OCI-M2 (cell line): ENCODE data around the gene ARSG.
"Not testable (repeated sequence)": the region's sequence is repeated elsewhere in the genome, so short reads cannot be mapped to it uniquely, and the experiment has no call there.

Experiments used
- DNase-seq: peaks from one replicate; lab custom pipeline; 2025; ENCODE audit not compliant: unreplicated experiment; lab: John Stamatoyannopoulos, UW

Gene ARSG

DNA sequence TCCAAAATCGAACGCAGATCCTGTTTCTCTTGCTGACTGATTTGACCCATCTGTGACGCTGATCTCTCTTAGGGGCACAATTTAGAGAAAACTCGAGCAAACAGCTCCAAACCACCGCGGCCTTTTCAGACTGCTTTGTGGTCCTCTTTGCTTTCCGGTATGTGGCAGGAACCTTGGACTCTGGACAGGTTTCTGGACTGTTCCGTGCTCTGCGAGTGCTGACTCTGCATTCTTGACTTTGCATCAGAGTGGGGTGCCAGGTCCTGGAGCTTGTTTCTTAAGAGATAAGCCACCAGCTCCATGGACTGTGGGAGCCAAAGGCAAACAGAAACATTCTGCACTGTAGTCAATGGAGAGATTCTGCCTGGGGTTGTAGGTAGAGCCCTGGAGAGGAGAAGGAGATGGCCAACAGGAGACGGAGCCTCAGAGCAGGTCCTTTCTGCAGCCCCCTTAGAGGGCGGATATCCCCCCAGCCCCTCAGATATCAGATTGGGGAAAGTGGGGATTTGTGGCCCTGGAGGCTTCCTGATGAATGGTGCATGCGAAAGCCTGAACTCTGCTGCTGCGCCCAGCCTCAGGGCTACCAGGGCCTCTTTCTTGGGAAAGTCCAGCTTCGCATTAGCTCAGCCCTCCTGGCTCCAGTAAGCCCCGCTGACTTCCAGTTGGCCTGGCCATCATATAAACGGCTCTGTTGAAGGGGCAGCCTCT is 100.4 kb downstream of the ARSG start:
- DNase-seq, result no peak

DNA sequence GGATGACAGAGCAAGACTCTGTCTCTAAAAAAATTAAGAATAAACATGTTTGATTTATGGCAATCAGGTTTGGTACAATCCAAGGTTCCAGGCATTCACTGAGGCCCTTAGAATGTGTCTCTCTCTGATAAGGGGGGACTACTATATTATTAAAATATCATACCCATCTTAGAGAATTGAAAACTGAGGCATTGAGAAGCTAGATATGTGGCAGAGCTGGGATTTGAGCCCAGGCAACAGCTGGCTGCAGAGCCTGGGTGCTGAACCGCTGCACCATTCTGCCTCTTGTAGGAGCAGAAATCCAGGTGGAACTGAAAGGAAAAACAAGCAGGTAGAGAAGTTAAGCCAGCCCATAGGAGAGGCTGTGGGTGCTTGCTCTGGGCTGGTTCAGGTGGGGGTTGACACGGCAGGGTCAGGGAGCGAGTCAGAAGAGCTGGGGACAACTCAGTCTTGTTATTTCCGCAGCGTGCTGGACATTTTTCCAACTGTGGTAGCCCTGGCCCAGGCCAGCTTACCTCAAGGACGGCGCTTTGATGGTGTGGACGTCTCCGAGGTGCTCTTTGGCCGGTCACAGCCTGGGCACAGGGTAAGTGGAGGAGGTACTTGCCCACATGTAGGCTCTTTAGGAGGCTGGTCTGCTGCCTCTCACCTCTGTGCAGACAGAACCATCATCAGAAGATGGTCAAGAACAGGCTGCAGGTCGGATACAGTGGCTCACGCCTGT is 103.5 kb downstream of the ARSG start:
- DNase-seq, result no peak

DNA sequence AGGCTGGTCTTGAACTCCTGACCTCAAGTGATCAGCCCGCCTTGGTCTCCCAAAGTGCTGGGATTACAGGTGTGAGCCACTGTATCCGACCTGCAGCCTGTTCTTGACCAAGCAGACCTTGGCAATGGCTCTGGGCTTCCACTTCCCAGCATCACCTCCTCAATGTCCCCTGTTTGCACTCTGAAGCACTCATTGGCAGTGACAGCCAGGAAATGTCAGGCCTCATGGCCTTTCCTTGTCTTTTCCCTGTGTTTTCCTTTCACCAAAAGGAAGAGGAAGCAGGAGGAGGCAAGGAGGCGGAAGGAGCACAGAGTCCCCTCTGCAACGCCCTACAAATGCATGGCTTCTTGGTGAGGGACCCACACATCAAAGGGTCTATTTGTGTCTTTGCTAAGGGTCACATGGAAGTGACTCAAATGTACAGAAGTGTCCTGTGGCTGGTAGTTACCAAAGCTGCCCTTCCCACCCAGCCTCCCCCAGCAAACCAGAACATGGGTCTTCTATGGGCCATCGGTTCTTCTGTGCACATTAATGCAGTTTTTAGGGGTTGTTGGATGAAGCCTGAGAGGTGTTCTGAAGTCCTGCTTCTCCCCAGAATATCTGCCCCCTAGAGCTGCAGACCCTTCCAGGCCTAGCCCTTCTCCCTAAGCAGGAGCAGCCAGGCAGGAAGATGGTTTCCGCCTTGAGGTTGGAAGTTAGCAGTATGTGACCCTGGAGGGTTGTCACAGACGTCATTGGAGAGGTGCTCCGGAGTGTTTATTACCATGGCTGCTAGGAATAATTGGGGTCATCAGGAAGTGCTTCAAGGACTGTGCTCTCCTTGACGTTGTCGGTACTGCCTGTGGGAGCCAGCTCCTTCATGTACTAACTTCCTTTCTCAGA is 105.2 kb downstream of the ARSG start:
- no peak for DNase-seq

DNA sequence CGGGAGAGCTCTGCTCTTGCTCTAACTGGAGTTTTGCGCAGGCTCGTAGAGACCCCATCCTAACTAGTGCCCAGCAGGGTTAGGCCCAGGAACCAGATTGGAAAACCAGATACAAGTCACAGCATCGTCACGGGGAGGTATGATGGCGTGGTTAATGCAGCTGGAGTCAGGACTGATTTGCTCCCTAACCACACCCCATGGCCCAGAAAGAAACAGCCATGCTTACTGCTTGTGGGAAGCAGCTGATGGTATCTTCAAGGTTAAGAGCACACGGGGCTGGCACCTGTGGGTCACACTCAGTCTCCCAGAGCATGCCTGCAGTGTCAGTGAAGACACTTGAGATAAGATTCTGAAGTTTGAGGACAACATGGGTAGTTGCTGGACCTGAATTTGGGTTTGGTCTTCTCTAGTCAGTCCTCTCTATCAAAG is 105.8 kb downstream of the ARSG start:
- DNase-seq, result no peak

DNA sequence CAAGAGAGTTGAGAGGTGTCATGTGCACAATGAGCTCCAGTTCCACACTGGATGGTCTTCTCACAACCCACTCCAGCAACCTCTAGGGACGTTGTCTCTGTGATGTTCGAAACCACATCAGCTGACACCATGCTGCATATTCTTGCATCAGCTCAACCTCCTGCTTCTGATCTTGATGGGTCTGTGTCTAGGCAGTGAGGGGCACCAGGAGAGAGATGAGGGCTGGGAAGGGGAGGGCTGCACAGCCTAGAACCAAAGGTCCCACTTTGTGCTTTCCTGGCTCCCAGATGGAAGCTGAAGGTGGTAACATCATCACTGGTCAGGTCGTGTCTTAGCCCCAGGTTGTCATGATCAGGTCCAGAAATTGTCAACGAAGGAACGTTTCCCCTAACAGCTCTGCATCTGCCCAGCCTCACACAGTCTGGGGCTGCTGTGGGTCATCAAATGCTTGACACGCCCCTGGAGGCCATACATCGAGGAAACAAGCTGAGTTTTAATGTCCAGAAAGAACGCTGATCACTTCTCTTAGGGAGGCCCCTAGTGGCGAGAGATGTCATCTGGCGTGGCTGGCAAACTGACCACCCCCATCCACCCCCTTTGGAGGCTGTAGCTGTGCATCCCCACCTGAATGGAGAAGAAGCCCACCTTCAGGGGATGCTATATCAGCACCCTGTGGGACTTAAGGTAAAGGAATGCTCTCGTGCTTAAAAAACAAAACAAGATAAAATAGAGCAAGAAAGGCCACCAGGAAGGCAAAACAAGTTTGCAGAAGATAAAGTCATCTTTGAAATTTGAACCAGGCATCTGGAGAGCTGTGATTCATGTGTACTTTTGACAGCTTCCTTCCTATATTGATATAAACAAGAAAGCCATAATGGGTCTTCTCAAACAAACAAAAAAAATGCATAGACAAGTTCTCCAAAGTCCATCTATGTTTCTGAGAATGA is 107.7 kb downstream of the ARSG start:
- DNase-seq, result no peak

DNA sequence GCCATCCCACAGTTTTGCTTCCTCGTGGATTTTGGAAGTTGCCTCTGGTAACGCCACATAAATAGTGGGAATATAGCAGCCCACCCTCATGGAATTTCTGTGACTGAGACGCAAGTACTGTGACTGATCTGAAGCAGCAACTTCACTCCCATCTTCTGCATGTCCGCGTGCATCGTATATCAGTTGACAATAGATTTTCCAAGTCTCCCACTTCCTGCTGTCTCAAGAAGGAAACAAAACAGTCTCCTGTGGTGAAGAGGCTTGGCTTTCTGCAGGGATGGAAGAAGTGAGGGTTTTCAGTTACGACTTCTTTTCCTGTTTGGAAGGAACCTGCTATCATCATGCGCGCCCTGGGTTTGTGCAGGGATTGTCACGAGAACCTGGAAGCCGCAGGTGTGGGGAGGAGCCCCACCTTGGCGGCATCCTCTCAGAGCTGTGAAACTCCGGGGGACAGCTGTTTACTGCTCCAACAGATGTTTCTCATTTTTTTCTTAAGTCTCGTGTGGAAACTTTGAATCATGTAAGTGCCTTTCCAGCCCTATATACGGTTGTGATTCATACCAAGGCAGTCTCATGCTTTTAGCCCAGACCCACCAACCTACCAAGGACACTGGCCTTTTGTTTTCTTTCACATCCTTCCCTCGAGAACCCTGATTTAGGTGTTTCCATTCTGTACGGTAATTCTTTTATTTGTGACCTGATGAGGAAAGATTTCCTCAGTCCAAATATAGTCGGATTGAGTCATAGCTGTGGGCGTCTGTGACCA is 108.5 kb downstream of the ARSG start:
- no peak for DNase-seq

DNA sequence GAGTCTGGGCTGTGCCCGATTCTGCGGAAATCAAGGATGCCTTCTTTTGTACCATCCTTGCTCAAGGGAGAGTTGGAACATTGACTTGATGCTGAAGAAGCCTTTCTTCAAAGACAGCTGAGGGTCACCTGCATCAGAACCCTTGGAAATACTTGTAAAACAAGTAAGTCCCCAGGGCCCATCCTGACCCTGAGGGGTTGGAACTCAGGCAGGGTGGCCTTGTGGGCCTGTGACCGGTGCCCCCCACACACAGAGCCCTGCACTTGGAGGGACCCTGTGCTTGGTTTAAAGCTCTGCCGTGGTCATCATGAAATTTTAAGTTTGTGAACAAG is 109.1 kb downstream of the ARSG start:
- no peak for DNase-seq

DNA sequence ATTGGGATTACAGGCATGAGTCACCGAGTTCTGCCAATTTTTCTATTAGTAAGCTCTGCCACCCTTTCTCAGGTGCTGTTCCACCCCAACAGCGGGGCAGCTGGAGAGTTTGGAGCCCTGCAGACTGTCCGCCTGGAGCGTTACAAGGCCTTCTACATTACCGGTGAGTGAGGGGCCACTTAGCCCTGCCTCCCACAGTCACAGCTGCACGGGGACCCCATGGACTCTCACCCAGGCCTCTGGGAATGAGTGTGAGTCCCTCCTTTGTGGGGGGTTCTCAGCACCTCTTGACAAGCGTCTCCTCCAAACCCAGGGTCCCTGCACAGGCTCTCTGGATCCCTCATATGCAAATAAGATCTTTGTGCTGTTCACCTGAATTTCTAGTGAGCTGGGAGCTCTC is 110.0 kb downstream of the ARSG start:
- DNase-seq, result no peak

DNA sequence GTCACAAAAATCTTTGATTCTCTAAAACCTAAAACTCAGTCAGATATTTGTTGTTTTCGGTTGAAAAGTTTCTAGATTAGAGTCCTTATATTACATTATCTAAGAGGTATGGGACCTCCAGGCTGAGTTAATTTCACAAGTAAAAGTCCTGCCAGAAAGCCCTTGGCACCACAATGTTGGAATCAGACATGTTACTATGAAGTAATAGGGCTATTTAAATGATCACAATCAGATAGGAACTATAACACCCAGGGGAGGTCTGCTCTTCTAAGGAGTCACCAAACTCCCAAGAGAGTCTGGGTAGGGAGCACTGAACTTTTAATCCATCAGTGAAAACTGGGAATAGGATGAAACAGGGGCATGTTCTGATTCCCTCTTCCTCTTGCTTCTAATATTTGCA is 111.8 kb downstream of the ARSG start:
- DNase-seq, result no peak

DNA sequence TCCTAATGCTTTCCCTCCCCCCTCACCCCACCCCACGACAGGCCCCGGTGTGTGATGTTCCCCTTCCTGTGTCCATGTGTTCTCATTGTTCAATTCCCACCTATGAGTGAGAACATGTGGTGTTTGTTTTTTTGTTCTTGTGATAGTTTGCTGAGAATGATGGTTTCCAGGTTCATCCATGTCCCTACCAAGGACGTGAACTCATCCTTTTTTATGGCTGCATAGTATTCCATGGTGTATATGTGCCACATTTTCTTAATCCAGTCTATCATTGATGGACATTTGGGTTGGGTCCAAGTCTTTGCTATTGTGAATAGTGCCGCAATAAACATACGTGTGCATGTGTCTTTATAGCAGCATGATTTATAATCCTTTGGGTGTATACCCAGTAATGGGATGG is 112.5 kb downstream of the ARSG start:
- not testable (repeated sequence) for DNase-seq

DNA sequence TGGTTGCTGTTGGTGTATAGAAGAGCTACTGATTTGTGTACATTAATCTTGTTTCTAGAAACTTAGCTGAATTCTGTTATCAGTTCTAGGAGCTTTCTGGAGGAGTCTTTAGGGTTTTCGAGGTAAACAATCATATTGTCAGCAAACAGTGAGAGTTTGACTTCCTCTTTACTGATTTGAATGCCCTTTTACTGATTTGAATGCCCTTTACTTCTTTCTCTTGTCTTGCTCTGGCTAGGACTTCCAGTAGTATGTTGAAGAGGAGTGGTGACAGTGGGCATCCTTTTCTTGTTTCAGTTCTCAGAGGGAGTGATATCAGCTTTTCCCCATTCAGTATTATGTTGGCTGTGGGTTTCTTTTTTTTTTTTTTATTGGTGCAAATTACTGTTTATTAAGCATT is 116.4 kb downstream of the ARSG start:
- not testable (repeated sequence) for DNase-seq

DNA sequence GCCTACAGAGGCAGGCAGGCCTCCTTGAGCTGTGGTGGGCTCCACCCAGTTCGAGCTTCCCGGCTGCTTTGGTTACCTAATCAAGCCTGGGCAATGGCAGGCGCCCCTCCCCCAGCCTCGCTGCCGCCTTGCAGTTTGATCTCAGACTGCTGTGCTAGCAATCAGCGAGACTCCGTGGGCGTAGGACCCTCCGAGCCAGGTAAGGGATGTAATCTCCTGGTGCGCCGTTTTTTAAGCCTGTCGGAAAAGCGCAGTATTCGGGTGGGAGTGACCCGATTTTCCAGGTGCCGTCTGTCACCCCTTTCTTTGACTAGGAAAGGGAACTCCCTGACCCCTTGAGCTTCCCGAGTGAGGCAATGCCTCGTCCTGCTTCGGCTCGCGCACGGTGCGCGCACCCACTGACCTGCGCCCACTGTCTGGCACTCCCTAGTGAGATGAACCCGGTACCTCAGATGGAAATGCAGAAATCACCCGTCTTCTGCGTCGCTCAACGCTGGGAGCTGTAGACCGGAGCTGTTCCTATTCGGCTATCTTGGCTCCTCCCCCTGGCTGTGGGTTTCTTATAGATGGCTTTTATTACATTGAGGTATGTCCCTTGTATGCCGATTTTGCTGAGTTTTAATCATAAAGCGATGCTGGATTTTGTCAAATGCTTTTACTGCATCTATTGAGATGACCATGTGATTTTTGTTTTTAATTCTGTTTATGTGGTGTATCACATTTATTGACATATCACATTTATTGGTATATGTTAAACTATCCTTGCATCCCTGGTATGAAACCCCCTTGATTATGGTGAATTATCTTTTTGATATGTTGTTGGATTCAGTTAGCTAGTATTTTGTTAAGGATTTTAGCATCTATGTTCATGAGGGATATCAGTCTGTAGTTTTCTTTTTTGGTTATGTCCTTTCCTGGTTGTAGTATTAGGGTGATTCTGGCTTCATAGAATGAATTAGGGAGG is 122.6 kb downstream of the ARSG start:
- DNase-seq, result not testable (repeated sequence)

DNA sequence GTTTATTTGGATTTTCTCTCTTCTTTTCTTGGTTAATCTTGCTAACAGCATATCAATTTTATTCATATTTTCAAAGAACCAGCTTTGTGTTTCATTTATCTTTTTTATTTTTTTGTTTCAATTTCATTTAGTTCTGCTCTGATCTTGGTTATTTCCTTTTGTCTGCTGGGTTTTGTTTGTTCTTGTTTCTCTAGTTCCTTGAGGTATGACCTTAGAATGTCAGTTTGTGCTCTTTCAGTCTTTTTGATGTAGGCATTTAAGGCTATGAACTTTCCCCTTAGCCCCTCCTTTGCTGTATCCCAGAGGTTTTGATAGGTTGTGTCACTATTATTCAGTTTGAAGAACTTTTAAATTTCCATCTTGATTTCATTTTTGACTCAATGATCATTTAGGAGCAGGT is 123.6 kb downstream of the ARSG start:
- not testable (repeated sequence) for DNase-seq

DNA sequence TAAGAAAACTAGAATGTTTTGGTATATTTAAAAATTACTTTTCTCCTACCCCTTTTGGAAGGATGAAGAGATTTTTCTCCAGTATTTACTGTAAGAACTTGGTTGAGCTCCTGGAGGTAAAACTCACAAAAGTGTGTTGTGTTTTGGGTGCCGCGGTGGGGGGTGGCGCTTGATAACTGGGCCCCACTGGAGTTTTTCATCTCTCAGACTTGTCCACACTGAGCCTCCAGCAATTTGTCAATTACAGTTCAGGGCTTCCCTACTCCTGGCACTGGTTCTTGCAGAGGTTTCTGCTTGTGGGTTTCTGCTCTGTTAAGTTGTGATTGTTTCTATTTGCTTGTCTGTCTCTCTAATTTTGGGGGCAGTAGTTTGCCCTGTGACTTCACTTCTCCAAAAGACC is 126.0 kb downstream of the ARSG start:
- DNase-seq, result no peak

DNA sequence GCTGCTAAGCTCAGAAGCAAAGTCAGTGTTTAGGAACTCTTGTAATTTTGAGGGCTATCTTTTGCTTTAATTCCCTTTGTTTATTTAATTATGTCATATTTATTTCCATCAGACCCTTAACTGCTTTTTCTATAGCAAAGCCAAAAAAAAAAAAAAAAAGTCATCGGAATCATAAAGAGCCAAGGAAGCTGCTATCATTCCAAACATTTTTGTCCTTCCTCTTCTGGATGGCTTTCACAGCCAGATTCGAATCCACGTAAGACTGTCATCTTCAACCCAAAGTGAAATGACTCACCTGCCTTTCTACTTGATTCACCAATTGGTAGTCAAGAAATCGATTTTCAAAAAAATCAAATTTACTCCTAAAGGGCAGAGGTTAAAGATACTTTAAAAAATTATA is 127.6 kb downstream of the ARSG start:
- DNase-seq, result no peak

DNA sequence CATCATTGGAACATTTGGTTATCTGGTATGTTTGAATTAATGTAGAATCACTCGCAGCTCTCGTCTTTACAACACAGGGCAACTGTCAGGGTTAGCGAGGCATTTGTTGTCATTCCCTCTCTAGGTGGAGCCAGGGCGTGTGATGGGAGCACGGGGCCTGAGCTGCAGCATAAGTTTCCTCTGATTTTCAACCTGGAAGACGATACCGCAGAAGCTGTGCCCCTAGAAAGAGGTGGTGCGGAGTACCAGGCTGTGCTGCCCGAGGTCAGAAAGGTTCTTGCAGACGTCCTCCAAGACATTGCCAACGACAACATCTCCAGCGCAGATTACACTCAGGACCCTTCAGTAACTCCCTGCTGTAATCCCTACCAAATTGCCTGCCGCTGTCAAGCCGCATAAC is 128.8 kb downstream of the ARSG start:
- DNase-seq, result no peak

DNA sequence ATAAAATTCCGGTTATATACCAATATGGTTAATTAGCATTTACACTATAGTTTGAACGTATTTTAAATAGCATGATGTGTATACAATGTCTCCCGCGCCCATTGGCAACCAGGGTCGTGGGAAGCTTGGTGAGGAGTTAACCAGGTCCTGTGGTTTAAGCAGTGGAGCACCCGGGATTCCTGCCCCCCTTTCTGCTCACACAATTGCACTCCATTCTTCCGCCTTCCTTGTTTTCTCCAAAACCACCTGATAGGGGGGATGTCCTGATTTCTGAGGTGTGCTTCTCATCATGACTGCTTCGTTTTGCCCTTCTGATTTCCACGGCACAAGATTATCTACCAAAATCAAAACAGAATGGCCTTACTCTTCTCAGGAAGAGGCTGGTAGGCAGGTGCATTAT is 130.2 kb downstream of the ARSG start:
- DNase-seq, result no peak

DNA sequence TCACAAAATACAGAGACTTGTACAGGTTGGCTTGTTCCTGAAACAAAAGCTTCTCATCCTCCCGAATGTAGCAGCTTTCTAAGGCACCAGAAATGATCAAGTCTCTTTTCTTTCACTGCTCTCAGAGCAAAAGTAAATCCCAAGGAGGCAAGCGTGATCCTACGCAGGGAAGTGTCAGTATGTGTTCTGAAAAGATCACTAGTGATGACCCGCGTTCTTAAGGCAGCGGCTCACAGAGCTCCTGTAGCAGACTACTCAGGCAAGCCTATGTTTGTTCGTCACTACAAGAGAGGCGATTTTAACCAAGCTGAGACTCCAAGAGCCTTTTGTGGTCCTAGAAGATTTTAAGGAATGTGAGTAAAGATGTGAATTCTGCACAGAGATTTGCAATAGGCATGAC is 131.5 kb downstream of the ARSG start:
- no peak for DNase-seq

DNA sequence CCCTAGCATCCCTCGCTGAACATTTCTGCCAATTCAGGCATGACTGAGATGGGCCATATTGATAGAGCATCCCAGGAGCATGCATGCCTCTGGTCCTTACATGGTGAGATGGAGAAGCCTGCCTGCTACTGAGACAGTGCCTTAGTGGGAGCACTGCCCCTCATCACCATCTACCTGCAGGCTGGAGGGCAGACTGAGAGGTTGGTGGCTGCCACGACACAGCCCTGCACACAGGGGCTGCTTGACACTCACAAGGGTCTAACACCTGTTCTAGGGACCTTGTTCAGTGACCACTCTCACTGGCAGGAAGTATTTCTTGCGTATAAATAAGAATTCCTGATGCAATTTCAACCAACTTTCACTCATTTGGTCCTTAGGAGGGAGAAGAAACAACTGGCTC is 132.0 kb downstream of the ARSG start:
- no peak for DNase-seq
